ENCODE measurements around the gene CPNE5.

- no peak for TF ChIP-seq CTCF (IDR thresholded peaks at IDR 0.05)
- no peak for TF ChIP-seq POLR2A (IDR thresholded peaks at IDR 0.05)
- no peak for TF ChIP-seq EP300 (IDR thresholded peaks at IDR 0.05)
Observed at GRCh38 chr6:36743032-36743431, 96.2 kb downstream of the CPNE5 start.
